ENCODE results near the gene AGK. TPM values are rescaled to one million over a fixed set of nuclear protein-coding genes. Genes with fewer than 3 reads are reported as not detected.
"Not testable (repeated sequence)": the region's sequence is repeated elsewhere in the genome, so short reads cannot be mapped to it uniquely, and the experiment has no call there.

AGK gene
- total RNA-seq, 1 donor from 2014 or later, result 28.6 TPM

GRCh38 chr7:141645188-141645587, 94.0 kb downstream of the AGK start:
- Histone ChIP-seq H3K79me2 (ENCODE audit: insufficient read depth, low read length) (no peaks in the 10 kb centered on the region), H3K4me2 (ENCODE audit: low read length) (no peak overlapping the region), H3K27ac (ENCODE audit: low read depth, low read length) (no peak overlapping the region), H4K20me1 (ENCODE audit: insufficient read depth, low read length) (no peaks in the 10 kb centered on the region), H3K36me3 (ENCODE audit: insufficient read depth, low read length) (peaks cover 3% of the 10 kb centered on the region), H3K4me1 (ENCODE audit: insufficient read depth, low read length) (peaks cover 15% of the 10 kb centered on the region), H3K4me3 (ENCODE audit: insufficient read depth, low read depth, low read length) (no peak overlapping the region), H3K9me3 (ENCODE audit: insufficient read depth, low read depth, low read length) (no peaks in the 10 kb centered on the region), H3K9ac (ENCODE audit: low read length) (no peak overlapping the region), H2AFZ (ENCODE audit: low read depth, low read length) (no peak overlapping the region), H3K27me3 (ENCODE audit: insufficient read depth, low read length) (no peaks in the 10 kb centered on the region)
- DNase-seq (ENCODE audit: low read depth), result no peak
- H3K27ac Mint-ChIP-seq (ENCODE audit: unreplicated experiment), result no peak overlapping the region
- H3K4me3 Mint-ChIP-seq (ENCODE audit: unreplicated experiment), result no peak overlapping the region
- no peaks in the 10 kb centered on the region for H3K9me3 Mint-ChIP-seq (ENCODE audit: unreplicated experiment)
- peaks cover 16% of the 10 kb centered on the region for H3K4me1 Mint-ChIP-seq (ENCODE audit: low read depth, unreplicated experiment)
- H3K27me3 Mint-ChIP-seq (ENCODE audit: low read depth, unreplicated experiment), result no peaks in the 10 kb centered on the region
- H3K36me3 Mint-ChIP-seq (ENCODE audit: low read depth, unreplicated experiment), result peaks cover 8% of the 10 kb centered on the region
- FAIRE-seq, result no peak
- no peak for TF ChIP-seq EZH2 (IDR thresholded peaks at IDR 0.05; ENCODE audit: insufficient read depth, low read length)
- TF ChIP-seq, protein P1, sequence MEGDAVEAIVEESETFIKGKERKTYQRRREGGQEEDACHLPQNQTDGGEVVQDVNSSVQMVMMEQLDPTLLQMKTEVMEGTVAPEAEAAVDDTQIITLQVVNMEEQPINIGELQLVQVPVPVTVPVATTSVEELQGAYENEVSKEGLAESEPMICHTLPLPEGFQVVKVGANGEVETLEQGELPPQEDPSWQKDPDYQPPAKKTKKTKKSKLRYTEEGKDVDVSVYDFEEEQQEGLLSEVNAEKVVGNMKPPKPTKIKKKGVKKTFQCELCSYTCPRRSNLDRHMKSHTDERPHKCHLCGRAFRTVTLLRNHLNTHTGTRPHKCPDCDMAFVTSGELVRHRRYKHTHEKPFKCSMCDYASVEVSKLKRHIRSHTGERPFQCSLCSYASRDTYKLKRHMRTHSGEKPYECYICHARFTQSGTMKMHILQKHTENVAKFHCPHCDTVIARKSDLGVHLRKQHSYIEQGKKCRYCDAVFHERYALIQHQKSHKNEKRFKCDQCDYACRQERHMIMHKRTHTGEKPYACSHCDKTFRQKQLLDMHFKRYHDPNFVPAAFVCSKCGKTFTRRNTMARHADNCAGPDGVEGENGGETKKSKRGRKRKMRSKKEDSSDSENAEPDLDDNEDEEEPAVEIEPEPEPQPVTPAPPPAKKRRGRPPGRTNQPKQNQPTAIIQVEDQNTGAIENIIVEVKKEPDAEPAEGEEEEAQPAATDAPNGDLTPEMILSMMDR (IDR thresholded peaks at IDR 0.05; ENCODE audit: insufficient read depth, low read depth, low read length), result no peak

DNA sequence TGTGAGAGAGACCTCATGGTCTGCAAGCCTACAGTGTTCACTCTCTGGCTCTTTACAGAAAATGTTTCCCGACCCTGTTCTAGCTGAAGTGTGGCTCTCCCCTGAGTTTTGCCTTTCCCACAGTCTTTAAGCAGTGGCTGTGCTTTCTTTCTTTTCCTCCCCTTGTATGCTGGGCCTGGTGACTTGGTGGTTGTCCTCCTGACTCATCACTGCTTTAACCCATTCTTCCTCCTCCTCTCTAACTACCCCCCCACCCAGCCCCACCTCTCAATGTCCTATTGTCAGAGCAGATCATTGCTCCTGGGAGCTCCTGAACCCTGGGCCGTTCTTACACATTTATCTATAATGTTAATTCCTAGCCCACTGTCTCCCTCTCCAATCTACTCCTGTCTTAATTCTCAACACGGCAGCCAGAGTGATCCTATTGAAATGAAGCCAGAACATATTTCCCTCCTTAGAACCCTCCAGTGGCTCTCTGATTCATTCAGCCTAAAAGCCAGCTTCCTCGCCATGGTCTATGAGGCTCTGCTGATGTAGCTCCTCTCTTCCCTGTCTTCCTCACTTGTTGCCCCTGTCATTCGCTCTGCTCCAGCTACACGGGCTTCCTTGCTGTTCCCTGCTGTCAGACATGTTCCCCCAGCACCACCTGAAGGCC, 95.7 kb downstream of the AGK start:
- H3K79me2 ChIP-seq (ENCODE audit: insufficient read depth, low read length), result no peaks in the 10 kb centered on the region
- FAIRE-seq (no peak), DNase-seq (ENCODE audit: low read depth) (peak; percentile 16)
- H3K4me2 ChIP-seq (ENCODE audit: low read length), result no peak overlapping the region
- no peak overlapping the region for H3K4me3 ChIP-seq (ENCODE audit: insufficient read depth, low read depth, low read length)
- Mint-ChIP-seq H3K4me3 (ENCODE audit: unreplicated experiment) (no peak overlapping the region), H3K27ac (ENCODE audit: unreplicated experiment) (peak overlapping the region; percentile 91), H3K36me3 (ENCODE audit: low read depth, unreplicated experiment) (peaks cover 4% of the 10 kb centered on the region), H3K4me1 (ENCODE audit: low read depth, unreplicated experiment) (peaks cover 16% of the 10 kb centered on the region), H3K27me3 (ENCODE audit: low read depth, unreplicated experiment) (no peaks in the 10 kb centered on the region), H3K9me3 (ENCODE audit: unreplicated experiment) (no peaks in the 10 kb centered on the region)
- peak overlapping the region; percentile 34 for H3K9ac ChIP-seq (ENCODE audit: low read length)
- H4K20me1 ChIP-seq (ENCODE audit: insufficient read depth, low read length), result no peaks in the 10 kb centered on the region
- no peak overlapping the region for H2AFZ ChIP-seq (ENCODE audit: low read depth, low read length)
- no peaks in the 10 kb centered on the region for H3K27me3 ChIP-seq (ENCODE audit: insufficient read depth, low read length)
- H3K9me3 ChIP-seq (ENCODE audit: insufficient read depth, low read depth, low read length), result no peaks in the 10 kb centered on the region
- H3K36me3 ChIP-seq (ENCODE audit: insufficient read depth, low read length), result peaks cover 6% of the 10 kb centered on the region
- H3K27ac ChIP-seq (ENCODE audit: low read depth, low read length), result no peak overlapping the region
- no peak for TF ChIP-seq EZH2 (IDR thresholded peaks at IDR 0.05; ENCODE audit: insufficient read depth, low read length)
- TF ChIP-seq, protein P1 (IDR thresholded peaks at IDR 0.05; ENCODE audit: insufficient read depth, low read depth, low read length), result no peak
- H3K4me1 ChIP-seq (ENCODE audit: insufficient read depth, low read length), result peaks cover 13% of the 10 kb centered on the region

GRCh38 chr7:141647701-141648100, 96.5 kb downstream of the AGK start:
- H3K4me3 Mint-ChIP-seq (ENCODE audit: unreplicated experiment); H3K27ac ChIP-seq (ENCODE audit: low read depth, low read length); H3K9ac ChIP-seq (ENCODE audit: low read length); H3K27me3 Mint-ChIP-seq (ENCODE audit: low read depth, unreplicated experiment); H3K4me2 ChIP-seq (ENCODE audit: low read length); DNase-seq (ENCODE audit: low read depth); FAIRE-seq; H2AFZ ChIP-seq (ENCODE audit: low read depth, low read length); H3K4me3 ChIP-seq (ENCODE audit: insufficient read depth, low read depth, low read length); H3K9me3 Mint-ChIP-seq (ENCODE audit: unreplicated experiment); H3K79me2 ChIP-seq (ENCODE audit: insufficient read depth, low read length); H3K27me3 ChIP-seq (ENCODE audit: insufficient read depth, low read length); H3K9me3 ChIP-seq (ENCODE audit: insufficient read depth, low read depth, low read length); H4K20me1 ChIP-seq (ENCODE audit: insufficient read depth, low read length); H3K36me3 Mint-ChIP-seq (ENCODE audit: low read depth, unreplicated experiment): not testable (repeated sequence)
- H3K4me1 Mint-ChIP-seq (ENCODE audit: low read depth, unreplicated experiment), result peaks cover 16% of the 10 kb centered on the region
- Histone ChIP-seq H3K36me3 (ENCODE audit: insufficient read depth, low read length) (peaks cover 10% of the 10 kb centered on the region), H3K4me1 (ENCODE audit: insufficient read depth, low read length) (peaks cover 13% of the 10 kb centered on the region)
- peak overlapping the region; percentile 66 for H3K27ac Mint-ChIP-seq (ENCODE audit: unreplicated experiment)
